A549 (cell line): ENCODE measurements around the gene VPS35L. TPM values are rescaled to one million over a fixed set of nuclear protein-coding genes. Genes with fewer than 3 reads are reported as not detected.

Source experiments
- ATAC-seq, 2 experiments: fragments of 200-7000 bp in 1 of 2; fragments of >200 bp in 1 of 2; cut with Nextera tagmentation in 1 of 2; cut with Tn5 transposase in 1 of 2; 3 replicates each; pipeline versions ENCODE4 v1.8.0 to v1.9.1; 2018 to 2020; ENCODE audit warnings: mild to moderate bottlenecking in 1 of 2, moderate library complexity in 1 of 2
- CTCF ChIA-PET: fragments of 300-600 bp; sonication (Branson Sonifier 250); formaldehyde crosslinking; extraction: SDS; loops from one replicate; lab custom pipeline; 2021; ENCODE audit warnings: antibody characterized with exemption, inconsistent platforms; lab: Yijun Ruan, JAX
- POLR2A ChIA-PET: fragments of 350-600 bp; formaldehyde crosslinking; extraction: SDS; loops from one replicate; lab custom pipeline; 2021; ENCODE audit warnings: antibody characterized with exemption, inconsistent platforms; lab: Yijun Ruan, JAX
- DNase-seq, 2 experiments: peaks; one replicate each; pipeline versions ENCODE4 v3.0.0 to v3.0.0-alpha.2; 2011 to 2016; ENCODE audit warnings: low read depth in 1 of 2, low spot score in 1 of 2
- FAIRE-seq: peaks from 2 replicates; lab custom pipeline; 2011; peaks lifted over from hg19 to GRCh38; lab: Jason Lieb, UNC
- H3K27ac ChIP-seq, 2 experiments: fragments of >200 bp; sonication (Bioruptor Twin); formaldehyde crosslinking; 3 replicates each; pipeline ENCODE4 v1.5.1; 2016 to 2017
- H3K4me1 ChIP-seq: fragments of >200 bp; sonication (Bioruptor Twin); formaldehyde crosslinking; 3 replicates; pipeline ENCODE4 v1.6.1; 2016
- H3K4me2 ChIP-seq: fragments of >200 bp; sonication (Bioruptor Twin); formaldehyde crosslinking; 3 replicates; pipeline ENCODE4 v1.6.1; 2016
- H3K4me3 ChIP-seq: fragments of >200 bp; sonication (Bioruptor Twin); formaldehyde crosslinking; 3 replicates; pipeline ENCODE4 v1.5.1; 2016
- H3K9me3 ChIP-seq: fragments of >200 bp; sonication (Bioruptor Twin); formaldehyde crosslinking; 3 replicates; pipeline ENCODE4 v1.6.1; 2016
- CEBPB ChIP-seq, 2 experiments: fragments of >200 bp in 1 of 2; sonication (Bioruptor Twin) in 1 of 2; formaldehyde crosslinking in 1 of 2; IDR thresholded peaks; 2 replicates each; pipeline ENCODE4 v1.6.1; 2012 to 2016
- CHD2 ChIP-seq: fragments of 150-350 bp; IDR thresholded peaks from 2 replicates; pipeline ENCODE4 v1.6.1; 2014; ENCODE audit warnings: low read length; ENCODE audit not compliant: partially characterized antibody
- EHMT2 ChIP-seq: fragments of 200-600 bp; sonication (generic); IDR thresholded peaks from 2 replicates; pipeline ENCODE4 v1.6.1; 2016; ENCODE audit warnings: antibody characterized with exemption, low read depth, mild to moderate bottlenecking, moderate library complexity
- ESRRA ChIP-seq: fragments of 150-350 bp; IDR thresholded peaks from 2 replicates; pipeline ENCODE4 v1.6.1; 2014; ENCODE audit warnings: mild to moderate bottlenecking, low read length, borderline replicate concordance
- HEYL ChIP-seq: fragments of 250-450 bp; sonication (Bioruptor Pico); IDR thresholded peaks from 2 replicates; pipeline ENCODE4 v1.8.0; 2021; ENCODE audit warnings: mild to moderate bottlenecking, moderate library complexity
- NFE2L2 ChIP-seq: fragments of 150-350 bp; conservative IDR thresholded peaks from 2 replicates; pipeline ENCODE4 v1.6.1; 2014; ENCODE audit warnings: low read length
- NR3C1 ChIP-seq: fragments of >200 bp; sonication (Bioruptor Twin); formaldehyde crosslinking; IDR thresholded peaks from 3 replicates; pipeline ENCODE4 v1.6.1; 2017
- PHF8 ChIP-seq: fragments of 200-600 bp; sonication (generic); IDR thresholded peaks from 2 replicates; pipeline ENCODE4 v1.6.1; 2016; ENCODE audit warnings: low read depth, mild to moderate bottlenecking, antibody characterized with exemption, moderate library complexity, borderline replicate concordance
- RFX5 ChIP-seq: fragments of 450-650 bp; IDR thresholded peaks from 2 replicates; pipeline ENCODE4 v1.7.1; 2014; ENCODE audit warnings: antibody characterized with exemption, mild to moderate bottlenecking, moderate library complexity
- SREBF2 ChIP-seq: fragments of 450-650 bp; IDR thresholded peaks from 2 replicates; pipeline ENCODE4 v1.6.1; 2014; ENCODE audit warnings: mild to moderate bottlenecking, moderate library complexity
- ZFP36 ChIP-seq: fragments of 450-650 bp; IDR thresholded peaks from 2 replicates; pipeline ENCODE4 v1.6.1; 2014; ENCODE audit warnings: borderline replicate concordance; ENCODE audit not compliant: partially characterized antibody
- WGBS: methylation state at CpG from one replicate; pipeline ENCODE4 v1.1.6; 2017; ENCODE audit errors: missing lambda C conversion rate; 5-methylcytosine and 5-hydroxymethylcytosine counted together
- polyA plus RNA-seq, 4 experiments: library from polyadenylated mRNA; depleted of rRNA in 3 of 4; stranded (reverse); fragments of >200 nt; fragmentation: RNase III in 1 of 4; extraction: RNeasy Plus Mini Kit Qiagen cat#74134 plus additional on column Dnase treatment in 1 of 4; gene quantifications; 2 replicates in 3 of 4; 3 replicates in 1 of 4; pipeline ENCODE4 v1.2.3, GENCODE V29; 2011 to 2017
- TF ChIP-seq, protein P1 (sequence below): fragments of >200 bp; sonication (Bioruptor Twin); formaldehyde crosslinking; IDR thresholded peaks from 3 replicates; pipeline ENCODE4 v1.6.1; 2016
- TF ChIP-seq, protein P2 (sequence below): IDR thresholded peaks from 2 replicates; pipeline ENCODE4 v1.6.1; 2012; ENCODE audit warnings: low read depth, borderline replicate concordance
- TF ChIP-seq, protein P3 (sequence below): fragments of 250-450 bp; sonication (Bioruptor Pico); IDR thresholded peaks from 2 replicates; pipeline ENCODE4 v1.5.0; 2021; ENCODE audit warnings: mild to moderate bottlenecking, moderate library complexity, borderline replicate concordance
- TF ChIP-seq, protein P4 (sequence below): fragments of 200-600 bp; sonication (generic); IDR thresholded peaks from 2 replicates; pipeline ENCODE4 v1.6.1; 2016; ENCODE audit warnings: antibody characterized with exemption, mild to moderate bottlenecking, moderate library complexity
- TF ChIP-seq, protein P5 (sequence below): fragments of 250-450 bp; sonication (Bioruptor Pico); IDR thresholded peaks from 2 replicates; pipeline ENCODE4 v1.5.0; 2020; ENCODE audit warnings: low read depth, mild to moderate bottlenecking, moderate library complexity

Gene VPS35L
- polyA plus RNA-seq, 2 of the 4 experiments (the other 2 are of a cell fraction): 38.4 to 47.7 TPM

DNA sequence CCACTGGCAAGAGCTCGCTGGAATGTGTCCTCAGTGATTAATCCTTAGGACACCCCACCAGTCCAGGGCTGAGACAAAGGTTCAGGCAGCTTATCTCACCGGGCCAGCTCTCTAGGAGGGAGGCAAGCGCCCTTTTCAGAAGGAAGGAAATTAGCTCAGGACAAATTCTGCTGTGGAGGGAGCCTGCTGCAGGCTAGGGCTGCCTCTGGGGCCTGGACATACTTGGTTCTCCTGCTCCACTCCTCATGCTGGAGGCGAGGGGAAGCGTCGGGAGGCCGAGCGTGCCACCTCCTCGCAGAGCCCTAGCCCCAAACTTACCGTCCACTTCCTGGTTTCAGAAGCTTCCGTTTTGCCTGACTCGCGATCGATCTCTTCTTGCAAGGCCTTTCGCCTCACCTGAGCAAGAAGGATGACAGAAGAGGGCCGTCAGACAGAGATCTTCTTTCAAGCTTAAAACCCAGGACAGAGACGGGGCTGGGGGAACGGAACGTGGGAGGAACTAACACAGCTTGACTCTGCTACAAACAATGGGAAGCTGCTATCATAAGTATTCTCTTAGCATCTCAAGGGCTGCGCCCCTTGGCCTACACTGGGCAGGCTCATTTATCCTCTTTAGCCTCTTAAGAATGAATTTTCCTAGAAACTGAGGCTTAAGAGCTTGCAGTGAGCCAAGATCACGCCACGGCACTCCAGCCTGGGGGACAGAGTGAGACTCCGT is 154.8 kb downstream of the VPS35L start:
- H3K9me3 ChIP-seq: no peaks in the 10 kb centered on the region
- H3K27ac ChIP-seq: no peak overlapping the region
- H3K4me3 ChIP-seq: no peak overlapping the region
- TF ChIP-seq ZFP36: no peak
- no peak for TF ChIP-seq ESRRA
- TF ChIP-seq NR3C1: no peak
- no peak for TF ChIP-seq HEYL
- TF ChIP-seq, protein P1, sequence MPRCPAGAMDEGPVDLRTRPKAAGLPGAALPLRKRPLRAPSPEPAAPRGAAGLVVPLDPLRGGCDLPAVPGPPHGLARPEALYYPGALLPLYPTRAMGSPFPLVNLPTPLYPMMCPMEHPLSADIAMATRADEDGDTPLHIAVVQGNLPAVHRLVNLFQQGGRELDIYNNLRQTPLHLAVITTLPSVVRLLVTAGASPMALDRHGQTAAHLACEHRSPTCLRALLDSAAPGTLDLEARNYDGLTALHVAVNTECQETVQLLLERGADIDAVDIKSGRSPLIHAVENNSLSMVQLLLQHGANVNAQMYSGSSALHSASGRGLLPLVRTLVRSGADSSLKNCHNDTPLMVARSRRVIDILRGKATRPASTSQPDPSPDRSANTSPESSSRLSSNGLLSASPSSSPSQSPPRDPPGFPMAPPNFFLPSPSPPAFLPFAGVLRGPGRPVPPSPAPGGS: no peak
- TF ChIP-seq CHD2: no peak
- TF ChIP-seq EHMT2: no peak
- TF ChIP-seq CEBPB (IDR thresholded peaks at IDR 0.05): no peak
- TF ChIP-seq, protein P2, sequence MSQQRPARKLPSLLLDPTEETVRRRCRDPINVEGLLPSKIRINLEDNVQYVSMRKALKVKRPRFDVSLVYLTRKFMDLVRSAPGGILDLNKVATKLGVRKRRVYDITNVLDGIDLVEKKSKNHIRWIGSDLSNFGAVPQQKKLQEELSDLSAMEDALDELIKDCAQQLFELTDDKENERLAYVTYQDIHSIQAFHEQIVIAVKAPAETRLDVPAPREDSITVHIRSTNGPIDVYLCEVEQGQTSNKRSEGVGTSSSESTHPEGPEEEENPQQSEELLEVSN: no peak
- TF ChIP-seq PHF8: no peak
- TF ChIP-seq, protein P3, sequence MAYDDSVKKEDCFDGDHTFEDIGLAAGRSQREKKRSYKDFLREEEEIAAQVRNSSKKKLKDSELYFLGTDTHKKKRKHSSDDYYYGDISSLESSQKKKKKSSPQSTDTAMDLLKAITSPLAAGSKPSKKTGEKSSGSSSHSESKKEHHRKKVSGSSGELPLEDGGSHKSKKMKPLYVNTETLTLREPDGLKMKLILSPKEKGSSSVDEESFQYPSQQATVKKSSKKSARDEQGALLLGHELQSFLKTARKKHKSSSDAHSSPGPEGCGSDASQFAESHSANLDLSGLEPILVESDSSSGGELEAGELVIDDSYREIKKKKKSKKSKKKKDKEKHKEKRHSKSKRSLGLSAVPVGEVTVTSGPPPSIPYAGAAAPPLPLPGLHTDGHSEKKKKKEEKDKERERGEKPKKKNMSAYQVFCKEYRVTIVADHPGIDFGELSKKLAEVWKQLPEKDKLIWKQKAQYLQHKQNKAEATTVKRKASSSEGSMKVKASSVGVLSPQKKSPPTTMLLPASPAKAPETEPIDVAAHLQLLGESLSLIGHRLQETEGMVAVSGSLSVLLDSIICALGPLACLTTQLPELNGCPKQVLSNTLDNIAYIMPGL (CRISPR knock-in tag): no peak
- TF ChIP-seq RFX5: no peak
- TF ChIP-seq, protein P4, sequence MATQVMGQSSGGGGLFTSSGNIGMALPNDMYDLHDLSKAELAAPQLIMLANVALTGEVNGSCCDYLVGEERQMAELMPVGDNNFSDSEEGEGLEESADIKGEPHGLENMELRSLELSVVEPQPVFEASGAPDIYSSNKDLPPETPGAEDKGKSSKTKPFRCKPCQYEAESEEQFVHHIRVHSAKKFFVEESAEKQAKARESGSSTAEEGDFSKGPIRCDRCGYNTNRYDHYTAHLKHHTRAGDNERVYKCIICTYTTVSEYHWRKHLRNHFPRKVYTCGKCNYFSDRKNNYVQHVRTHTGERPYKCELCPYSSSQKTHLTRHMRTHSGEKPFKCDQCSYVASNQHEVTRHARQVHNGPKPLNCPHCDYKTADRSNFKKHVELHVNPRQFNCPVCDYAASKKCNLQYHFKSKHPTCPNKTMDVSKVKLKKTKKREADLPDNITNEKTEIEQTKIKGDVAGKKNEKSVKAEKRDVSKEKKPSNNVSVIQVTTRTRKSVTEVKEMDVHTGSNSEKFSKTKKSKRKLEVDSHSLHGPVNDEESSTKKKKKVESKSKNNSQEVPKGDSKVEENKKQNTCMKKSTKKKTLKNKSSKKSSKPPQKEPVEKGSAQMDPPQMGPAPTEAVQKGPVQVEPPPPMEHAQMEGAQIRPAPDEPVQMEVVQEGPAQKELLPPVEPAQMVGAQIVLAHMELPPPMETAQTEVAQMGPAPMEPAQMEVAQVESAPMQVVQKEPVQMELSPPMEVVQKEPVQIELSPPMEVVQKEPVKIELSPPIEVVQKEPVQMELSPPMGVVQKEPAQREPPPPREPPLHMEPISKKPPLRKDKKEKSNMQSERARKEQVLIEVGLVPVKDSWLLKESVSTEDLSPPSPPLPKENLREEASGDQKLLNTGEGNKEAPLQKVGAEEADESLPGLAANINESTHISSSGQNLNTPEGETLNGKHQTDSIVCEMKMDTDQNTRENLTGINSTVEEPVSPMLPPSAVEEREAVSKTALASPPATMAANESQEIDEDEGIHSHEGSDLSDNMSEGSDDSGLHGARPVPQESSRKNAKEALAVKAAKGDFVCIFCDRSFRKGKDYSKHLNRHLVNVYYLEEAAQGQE: no peak
- TF ChIP-seq NFE2L2: no peak
- TF ChIP-seq SREBF2: no peak
- TF ChIP-seq, protein P5, sequence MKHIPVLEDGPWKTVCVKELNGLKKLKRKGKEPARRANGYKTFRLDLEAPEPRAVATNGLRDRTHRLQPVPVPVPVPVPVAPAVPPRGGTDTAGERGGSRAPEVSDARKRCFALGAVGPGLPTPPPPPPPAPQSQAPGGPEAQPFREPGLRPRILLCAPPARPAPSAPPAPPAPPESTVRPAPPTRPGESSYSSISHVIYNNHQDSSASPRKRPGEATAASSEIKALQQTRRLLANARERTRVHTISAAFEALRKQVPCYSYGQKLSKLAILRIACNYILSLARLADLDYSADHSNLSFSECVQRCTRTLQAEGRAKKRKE (CRISPR knock-in tag): no peak
- no peak for DNase-seq
- ChIA-PET POLR2A (interaction anchor here (0.7 kb wide), 1 partner anchor 174 kb away, joined by 5 read pairs; no protein-coding TSS in a partner anchor), CTCF (interaction anchor here (0.6 to 2.9 kb wide), 5 partner anchors 11 to 176 kb away, joined by 3 to 13 read pairs (median 3); partner anchors contain the start of gene GPRC5B)
- peaks cover 6% of the 10 kb centered on the region; the same call in 1 of the 3 replicates for H3K4me1 ChIP-seq
- no peak for FAIRE-seq
- no peak overlapping the region for H3K4me2 ChIP-seq
- no peak for ATAC-seq
- 93% methylated on average over 21 of the region's 23 CpGs for WGBS
